Activated CD8-positive, alpha-beta memory T cell treated with anti-CD3 and anti-CD28 coated beads, Interleukin-2, amount 50 U/mL, for 24 hours (primary cell): ENCODE data around the gene PIMREG.

Experiments
- DNase-seq: peaks from one replicate; pipeline ENCODE4 v3.0.0-alpha.2; 2020; ENCODE audit errors: extremely low read depth

PIMREG gene

GRCh38 chr17:6461792-6462524 lies 17.7 kb downstream of the PIMREG start:
- DNase-seq, result no peak

- no peak for DNase-seq
Observed at GRCh38 chr17:6462692-6463091, 18.4 kb downstream of the PIMREG start.

- no peak for DNase-seq
Observed at GRCh38 chr17:6463616-6464445, 19.6 kb downstream of the PIMREG start.

- no peak for DNase-seq
Observed at GRCh38 chr17:6464446-6465041, 20.3 kb downstream of the PIMREG start.

GRCh38 chr17:6465206-6466003 lies 21.1 kb downstream of the PIMREG start:
- DNase-seq, result no peak

GRCh38 chr17:6467567-6467966 lies 23.3 kb downstream of the PIMREG start:
- DNase-seq, result no peak

GRCh38 chr17:6468051-6468790 lies 24.0 kb downstream of the PIMREG start:
- no peak for DNase-seq

GRCh38 chr17:6470146-6470718 lies 26.0 kb downstream of the PIMREG start:
- no peak for DNase-seq

GRCh38 chr17:6470751-6471521 lies 26.7 kb downstream of the PIMREG start:
- DNase-seq, result no peak

- DNase-seq, result no peak
Observed at GRCh38 chr17:6471531-6472465, 27.5 kb downstream of the PIMREG start.

GRCh38 chr17:6472517-6472916 lies 28.3 kb downstream of the PIMREG start:
- DNase-seq, result no peak

GRCh38 chr17:6473128-6473767 lies 29.0 kb downstream of the PIMREG start:
- DNase-seq, result peak; percentile 27

GRCh38 chr17:6474376-6474775 lies 30.1 kb downstream of the PIMREG start:
- DNase-seq, result no peak

GRCh38 chr17:6474906-6475305 lies 30.7 kb downstream of the PIMREG start:
- no peak for DNase-seq

- DNase-seq, result no peak
Observed at GRCh38 chr17:6475411-6475810, 31.2 kb downstream of the PIMREG start.

GRCh38 chr17:6476076-6476809 lies 32.0 kb downstream of the PIMREG start:
- DNase-seq, result no peak

- DNase-seq, result no peak
Observed at GRCh38 chr17:6476810-6477179, 32.5 kb downstream of the PIMREG start.
